GM21515 (cell line): ENCODE data around the gene UBE2QL1.

Source experiments
- ATAC-seq: cut with Tn5 transposase; IDR thresholded peaks from one replicate; pipeline ENCODE4 v1.9.1; 2021; ENCODE audit not compliant: unreplicated experiment

UBE2QL1 gene

DNA sequence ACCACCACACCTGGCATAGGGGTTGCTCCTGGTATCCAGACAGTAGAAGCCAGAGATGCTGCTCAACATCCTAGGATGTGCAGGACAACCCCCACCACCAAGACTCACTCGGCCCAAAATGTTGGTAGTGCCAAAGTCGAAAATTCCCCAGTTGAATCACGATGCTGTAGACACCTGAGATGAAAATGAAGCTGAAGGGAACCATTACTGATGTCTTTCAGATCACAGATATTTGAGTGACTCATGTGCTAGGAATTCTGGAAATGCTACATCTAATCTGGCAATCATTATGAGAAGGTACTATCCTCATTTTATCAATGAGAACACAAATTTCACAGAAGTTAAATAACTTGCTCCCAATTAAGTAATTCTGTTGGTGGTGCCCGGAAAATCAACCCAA lies 21.0 kb upstream of the UBE2QL1 start:
- no peak for ATAC-seq

DNA sequence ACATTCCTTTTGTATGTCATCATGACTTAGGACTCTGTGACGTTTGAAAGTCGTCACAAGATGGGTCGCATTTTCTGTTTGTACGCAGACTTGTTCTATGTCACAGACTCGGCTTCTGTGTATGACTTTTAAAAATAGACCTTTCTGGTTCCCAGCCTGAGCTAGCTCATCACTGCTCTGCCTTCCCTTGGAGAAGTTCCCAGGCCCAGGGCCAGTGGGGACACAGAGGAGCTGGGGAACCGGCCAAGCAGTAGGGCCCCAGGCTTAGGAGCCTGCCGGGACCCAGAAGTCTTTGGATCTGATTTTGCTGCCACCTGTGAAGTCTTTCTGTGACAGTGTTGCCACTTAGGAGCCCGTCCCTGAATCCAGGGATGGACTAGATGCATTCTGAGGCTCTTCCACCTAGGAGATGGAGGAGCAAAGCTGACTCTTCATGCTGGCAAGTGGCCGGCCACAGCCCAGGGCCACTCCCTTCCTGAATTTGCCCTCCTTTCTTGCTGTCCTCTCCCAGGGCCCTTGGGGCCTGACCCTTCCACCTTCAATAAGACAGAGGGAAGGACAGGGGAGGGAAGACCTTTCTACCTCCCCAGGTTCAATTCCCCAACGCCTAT lies 18.1 kb upstream of the UBE2QL1 start:
- ATAC-seq: no peak

DNA sequence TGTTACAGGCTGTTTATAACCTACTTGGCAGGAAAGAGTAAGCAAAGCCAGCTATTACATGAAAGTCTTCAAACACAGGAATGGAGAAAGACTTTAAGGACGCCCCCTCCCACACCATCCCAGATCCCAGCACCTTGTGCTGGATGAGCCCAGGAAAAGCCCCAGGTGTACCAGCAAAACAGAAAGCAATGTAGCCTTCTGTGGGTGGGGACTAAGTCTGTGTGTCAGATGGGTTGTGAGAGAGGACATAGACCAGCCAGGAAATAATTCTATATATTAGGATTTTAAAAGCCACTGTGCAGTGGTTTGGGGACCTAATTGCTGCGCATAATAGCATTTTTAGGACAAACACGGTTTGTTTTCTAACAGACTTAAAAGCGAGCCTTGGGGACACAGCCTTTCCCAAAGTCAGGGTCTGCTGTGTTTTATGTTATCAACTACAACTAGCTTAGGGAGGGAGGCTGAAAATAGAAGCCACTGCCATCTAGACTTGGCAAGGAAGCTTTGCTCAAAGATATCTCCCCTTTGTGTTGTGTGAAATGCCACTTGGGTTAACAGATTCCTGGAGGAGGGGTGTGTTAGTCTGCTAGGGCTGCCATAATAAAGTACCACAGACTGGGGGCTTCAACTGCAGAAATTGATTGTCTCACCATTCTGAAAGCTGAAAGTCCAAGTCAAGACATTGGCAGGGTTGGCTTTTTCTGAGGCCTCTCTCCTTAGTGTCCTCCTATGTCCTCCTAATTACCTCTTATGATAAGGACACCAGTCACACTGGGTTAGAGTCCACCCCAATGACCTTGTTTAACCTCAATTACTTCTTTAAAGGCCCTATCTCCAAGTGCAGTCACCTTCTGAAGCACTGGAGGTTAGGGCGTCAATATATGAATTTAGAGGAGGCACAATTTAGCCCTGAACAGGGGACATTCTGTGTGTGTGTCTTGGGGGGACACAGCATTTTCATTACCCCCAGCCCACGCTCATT lies 17.2 kb upstream of the UBE2QL1 start:
- ATAC-seq: no peak

DNA sequence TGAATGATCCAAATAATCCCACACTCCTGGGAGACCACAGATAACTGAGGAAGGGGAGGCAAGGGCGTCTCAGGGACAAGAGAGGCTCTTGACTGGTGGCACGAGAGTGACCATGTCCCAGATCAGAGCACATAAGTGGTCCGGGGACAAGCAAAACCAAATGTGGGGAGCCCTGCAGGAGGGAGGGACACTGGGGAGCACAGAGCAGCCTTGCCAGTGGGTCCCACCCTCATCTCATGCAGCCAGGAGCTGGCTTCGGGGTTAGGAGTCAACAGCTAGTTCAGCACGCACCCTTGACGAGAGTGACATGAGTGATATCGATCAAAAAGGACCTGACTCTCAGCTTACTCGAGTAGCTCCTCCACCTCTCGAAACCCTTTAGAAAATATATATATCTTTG lies 16.5 kb upstream of the UBE2QL1 start:
- ATAC-seq: no peak

DNA sequence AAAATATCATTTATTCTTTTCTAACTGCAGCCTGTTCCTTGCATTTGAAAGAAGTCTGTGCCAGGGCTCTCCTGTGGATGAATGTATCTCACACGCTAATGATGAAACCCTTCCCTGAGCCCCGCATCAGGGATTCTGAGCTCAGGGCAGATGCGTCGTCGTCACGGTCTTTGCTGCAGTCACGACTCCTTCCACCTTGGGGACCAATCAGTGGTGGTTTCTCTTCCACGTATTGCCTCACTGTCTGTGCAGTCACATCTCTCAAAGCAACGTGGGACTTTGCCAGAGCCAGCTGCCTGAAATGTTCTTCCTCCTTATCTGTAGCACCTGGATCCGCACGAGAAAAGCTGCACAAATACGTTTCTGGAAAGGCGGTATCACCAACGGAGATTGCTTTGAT lies 13.9 kb upstream of the UBE2QL1 start:
- ATAC-seq: no peak

DNA sequence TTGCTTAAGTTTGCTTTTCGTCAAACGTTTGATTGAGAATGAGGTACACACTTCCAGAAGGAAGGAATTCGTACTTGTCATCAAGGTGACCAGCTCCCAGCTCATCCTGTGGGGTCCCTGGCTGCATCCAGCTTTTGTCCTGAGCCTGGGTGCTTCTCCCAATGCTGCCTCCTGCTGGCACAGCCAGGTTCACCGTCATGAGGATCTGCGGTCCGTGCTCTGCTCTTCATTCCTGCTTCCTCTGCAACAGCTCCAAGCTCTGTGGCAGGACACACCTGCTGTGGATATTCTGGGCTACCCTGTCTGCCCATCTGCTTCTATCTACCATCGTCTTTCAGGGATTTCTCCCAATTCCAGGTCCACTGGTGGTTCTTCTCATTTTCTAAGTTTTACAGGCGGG lies 13.3 kb upstream of the UBE2QL1 start:
- no peak for ATAC-seq

DNA sequence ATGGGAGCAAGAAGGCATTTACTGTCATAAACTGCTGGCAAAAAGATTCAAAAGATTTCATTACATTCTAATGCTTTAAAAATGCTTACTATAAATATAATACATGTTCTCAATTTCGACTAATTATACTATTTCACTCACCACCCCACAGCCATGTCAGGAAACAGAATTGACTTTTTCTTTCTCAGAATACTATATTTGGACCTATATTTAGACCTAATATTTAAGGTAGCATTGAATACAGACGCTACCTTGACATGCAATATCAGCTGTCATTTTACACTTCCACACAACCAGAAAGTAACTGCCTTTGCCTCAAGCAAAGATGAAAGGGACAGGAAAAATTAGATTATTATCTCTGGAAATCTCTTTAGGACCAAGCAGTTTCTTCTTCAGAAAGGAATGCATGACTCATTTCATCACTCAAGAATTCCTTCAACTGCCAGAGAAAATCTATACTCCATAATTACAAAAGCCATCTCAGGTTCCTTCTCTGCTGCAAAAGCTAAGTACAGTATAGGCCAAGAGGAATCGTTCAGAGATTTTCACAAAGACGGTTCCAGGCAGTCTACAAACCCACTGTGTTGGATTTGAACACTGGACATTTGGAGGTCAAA lies 11.8 kb upstream of the UBE2QL1 start:
- ATAC-seq: no peak

DNA sequence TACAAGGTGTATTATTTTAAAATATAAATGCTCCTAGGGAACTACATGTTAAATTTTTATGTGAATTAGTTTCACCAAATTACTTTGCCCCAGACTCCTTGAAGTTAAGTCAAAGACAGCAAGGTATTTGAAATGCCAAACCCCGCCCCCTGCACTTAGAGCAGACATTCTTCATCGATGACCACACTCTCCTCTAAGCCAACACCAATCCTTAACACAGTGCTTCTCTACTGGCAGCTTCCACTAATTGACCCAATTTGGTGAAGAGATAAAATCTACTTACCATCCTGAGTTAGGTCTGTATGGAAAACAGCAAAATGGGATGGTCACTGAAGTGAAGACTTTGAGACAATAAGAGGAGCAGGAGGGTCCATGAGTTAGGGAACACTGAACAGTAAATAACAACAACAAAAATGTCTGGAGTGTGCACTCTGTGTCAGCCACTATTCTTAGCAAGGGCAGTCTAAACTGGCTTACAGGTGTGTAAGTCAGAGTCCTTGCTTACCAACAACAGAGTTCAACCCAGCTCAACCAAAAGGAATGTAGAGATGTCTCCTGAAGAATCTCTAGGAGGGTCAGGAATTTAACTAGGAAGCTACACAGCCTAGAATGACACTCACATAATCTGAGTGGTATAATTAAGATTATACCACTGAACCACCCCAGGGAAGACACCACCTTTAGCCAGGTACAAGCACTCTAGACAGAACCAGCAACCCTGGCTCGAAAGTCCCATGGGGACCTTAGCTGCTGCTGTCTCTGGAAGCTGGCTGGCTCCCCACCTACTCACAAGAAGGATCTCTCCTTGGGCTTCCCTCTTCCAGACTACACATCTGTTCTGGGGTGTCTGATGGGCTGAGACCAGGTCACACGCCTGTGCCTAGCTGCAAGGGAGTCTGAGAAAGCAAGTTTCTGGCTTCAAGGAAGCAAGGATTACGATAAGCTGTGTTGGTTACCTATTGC lies 8.8 kb upstream of the UBE2QL1 start:
- no peak for ATAC-seq

DNA sequence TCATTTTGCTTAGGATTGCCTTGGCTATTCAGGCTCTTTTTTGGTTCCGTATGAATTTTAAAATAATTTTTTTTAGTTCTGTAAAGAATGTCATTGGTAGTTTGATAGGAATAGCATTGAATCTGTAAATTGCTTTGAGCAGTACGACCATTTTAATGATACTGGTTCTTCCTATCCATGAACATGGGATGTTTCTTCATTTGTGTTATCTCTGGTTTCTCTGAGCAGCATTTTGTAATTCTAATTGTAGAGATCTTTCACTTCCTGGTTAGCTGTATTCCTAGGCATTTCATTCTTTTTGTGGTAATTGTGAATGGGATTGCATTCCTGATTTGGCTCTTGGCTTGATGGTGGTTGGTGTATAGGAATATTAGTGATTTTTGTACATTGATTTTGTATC lies 6.3 kb upstream of the UBE2QL1 start:
- ATAC-seq: no peak

DNA sequence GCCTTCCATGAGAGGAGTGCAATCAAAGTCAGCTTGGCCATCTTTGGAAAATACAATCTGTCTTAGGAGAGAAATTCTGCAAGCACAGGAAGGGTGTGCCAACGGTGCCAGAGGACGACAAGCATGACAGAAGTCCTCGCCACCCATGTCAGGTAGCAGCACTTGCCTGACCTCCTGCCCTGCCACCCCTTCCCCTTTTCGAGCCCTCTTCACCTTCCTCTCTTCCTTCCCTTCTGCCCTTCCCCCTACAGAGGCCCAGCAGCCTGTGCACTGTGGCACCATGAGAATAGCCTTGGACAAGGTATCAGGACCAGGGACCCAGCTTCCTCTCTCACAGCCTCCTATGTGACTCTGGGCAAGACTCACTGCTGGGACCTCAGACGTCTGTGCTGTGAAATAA lies 5.3 kb upstream of the UBE2QL1 start:
- ATAC-seq: no peak

DNA sequence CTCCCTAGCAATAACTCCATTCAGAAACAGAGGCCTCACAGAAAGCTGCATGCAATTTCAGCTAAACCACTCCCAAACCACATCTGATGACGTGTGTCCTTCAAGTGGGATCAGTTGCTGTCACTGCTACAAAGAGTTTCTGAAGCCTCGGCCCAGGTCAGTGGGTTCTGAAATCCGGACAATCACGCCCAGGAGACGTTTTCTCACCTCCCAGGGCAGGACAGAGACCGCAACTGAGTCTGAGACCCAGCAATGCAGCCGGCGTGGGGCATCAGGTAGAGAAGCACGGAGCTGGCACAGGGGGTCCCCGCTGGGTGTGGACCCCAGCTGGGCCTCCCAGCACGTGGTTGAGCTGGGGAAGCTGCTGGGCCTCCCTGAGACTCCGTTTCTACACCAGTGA lies 2.6 kb upstream of the UBE2QL1 start:
- ATAC-seq: no peak

DNA sequence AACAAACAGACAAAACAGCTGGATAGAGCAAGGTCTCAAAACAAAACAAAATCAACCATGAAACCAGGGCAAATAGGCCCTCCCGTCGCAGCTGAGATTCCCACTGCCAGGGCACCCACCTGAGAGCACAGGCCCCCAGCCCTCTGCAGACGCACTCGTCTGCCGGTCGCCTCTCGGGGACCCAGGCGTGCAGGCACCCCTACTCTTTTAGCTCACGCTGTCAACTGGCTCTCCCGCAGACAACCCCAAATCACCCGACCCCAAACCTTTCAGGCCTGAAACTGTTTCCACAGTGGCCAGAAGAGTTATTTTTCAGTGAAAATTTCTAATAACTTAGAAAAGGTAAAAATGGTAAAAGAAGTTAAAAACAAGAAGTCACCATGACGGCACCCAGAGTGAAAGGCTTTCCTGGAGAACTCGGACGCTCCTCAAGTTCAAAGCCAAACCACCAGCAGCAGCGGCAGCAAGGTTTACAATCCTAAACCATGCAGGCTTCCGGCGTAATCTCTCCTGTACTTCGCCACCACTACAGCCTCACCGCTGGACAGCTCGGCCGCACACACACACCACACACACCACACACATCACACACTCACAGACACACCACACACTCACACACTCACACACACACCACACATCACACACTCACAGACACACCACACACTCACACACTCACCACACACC lies 1.9 kb upstream of the UBE2QL1 start:
- no peak for ATAC-seq

DNA sequence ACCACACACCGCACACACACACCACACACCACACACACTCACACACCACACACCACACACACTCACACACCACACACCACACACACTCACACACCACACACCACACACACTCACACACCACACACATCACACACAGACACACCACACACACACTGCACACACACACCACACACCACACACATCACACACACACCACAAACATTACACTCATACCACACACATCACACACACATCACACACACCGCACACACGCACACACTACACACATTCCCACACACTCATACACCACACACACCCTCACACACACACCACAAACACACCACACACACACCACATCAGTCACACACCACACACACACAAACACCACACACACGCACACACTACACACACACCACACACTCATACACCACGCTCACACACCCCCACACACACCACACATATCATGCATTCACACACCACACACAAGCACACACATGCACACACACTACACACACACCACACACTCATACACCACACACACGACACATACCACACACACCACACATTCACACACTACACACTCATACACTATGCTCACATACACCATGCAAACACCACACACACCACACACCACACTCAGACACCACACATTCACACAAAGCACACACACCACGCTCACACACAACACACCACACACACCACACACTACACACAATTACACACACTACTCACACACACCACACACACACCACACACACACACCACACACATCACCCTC lies 1.1 kb upstream of the UBE2QL1 start:
- ATAC-seq: no peak

DNA sequence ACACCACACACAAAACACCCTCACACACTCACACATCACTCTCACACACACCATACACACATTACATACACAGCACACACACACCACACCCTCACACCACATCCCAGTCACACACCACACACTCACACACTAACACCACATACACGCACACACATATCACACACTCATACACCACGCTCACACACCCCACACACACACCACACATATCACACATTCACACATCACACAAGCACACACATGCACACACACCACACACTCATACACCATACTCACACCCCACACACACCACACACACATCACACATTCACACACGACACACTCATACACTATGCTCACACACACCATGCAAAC lies 543 bp upstream of the UBE2QL1 start:
- ATAC-seq: no peak

DNA sequence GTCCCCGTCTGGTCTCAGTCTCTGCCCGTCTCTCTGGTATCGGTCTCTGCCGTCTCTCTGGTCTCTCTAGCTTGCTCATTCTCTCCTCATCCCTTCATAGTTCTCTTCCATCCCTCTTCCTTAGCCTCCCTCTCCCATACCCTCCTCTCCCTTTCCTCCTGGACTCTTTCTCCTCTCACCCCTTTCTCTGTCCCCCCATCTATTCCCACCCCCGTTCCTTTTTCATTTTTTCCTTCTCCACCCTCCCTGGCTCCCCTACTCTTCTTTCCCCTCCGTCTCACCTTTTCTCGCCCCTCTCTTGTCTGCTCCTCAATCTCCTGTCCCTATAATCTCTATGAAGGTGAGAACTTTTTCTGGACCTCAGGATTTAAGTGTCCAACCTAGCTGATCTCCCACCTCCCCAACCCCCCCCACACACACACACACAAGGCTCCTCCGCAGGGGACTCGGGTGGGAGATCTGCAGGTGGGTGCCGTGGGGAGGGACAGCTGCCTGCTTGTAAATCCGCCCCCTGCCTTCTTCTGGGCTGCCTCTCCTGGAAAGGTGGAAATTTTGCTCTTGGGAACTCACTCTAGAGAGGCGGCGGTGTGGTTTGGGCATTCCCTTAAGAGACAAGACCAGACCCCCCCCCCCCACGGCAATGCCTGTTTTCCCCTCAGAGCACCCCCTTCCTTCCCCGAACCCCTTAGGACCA lies 953 bp downstream of the UBE2QL1 start:
- ATAC-seq: no peak

DNA sequence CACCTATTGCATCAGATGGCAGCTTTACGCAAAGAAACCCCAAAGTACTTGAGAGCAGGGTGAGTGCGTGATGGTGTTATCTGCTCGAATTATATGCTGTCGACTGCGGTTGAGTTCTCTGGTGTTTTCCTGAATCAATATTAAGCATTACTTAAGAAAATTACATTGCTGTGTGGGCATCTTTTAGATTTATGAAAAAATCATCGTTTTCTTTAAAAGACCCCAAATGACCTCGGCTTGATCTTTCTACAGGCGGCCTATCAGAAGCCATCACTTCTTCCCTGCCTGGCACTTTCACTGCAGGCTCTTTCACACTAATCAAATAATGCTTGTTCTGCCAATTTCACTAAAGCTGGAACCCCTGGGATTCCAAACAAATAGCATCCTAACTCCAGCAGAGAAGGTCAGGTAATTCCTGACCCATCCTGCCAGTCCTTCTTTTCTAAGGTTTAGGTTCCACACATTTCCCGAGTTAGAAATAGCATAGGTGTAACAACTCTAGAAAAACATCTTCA lies 1.7 kb downstream of the UBE2QL1 start:
- no peak for ATAC-seq

DNA sequence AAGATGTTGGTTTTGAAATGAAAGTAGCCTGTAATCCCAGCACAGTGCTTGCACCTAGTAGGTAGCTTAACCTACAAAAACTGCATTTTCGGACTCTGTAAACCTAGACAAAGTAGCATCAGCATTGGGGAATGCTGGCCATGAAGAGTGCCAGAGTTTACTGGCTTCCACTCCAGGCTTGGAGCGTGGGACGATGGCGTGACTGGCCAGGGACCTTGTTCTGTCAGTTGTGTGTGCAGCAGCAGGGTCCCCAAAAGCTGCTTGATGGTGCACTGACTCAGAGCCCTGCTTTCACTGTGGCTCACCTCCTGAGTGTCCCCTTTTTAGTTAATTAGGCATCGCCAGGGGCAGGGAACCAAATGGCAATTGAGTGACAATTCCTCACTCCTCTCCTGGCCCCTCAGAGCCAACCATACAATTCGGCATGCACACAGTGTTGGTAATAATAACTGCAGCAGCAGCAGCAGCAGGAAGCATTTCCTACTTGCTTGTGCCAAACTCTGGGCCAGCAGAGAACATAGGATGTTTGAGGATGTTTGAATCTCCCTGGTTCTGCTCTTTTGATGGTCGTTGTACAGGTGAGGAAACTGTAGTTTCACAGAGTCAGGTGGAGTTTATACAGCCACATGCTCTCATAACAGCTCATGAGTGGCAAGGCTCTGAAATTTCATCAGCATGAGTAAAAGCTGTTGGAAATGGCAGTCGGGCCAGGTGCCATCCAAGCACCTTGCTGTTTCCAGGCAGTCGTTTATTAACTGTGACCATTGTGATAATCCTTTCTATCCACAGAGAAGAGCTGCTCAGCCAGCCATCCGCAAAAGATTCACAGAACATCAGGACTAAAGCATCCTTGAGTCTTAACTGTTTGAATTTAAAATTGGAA lies 4.2 kb downstream of the UBE2QL1 start:
- ATAC-seq: no peak
